Gastrocnemius medialis (tissue), 4 donors: ENCODE data around the gene CCDC85A.

Experiments
- CTCF ChIP-seq, 5 experiments: fragments of 450-650 bp in 3 of 5; fragments of 200-600 bp in 2 of 5; sonication (generic) in 2 of 5; IDR thresholded peaks in 4 of 5; conservative IDR thresholded peaks in 1 of 5; 1 replicate in 4 of 5; 2 replicates in 1 of 5; pipeline ENCODE4 v1.5.1; 2016 to 2019; ENCODE audit warnings: antibody characterized with exemption in 5 of 5, mild to moderate bottlenecking in 3 of 5, moderate library complexity in 3 of 5
- POLR2A ChIP-seq, 2 donors: fragments of 450-650 bp; IDR thresholded peaks; one replicate each; pipeline ENCODE4 v1.6.1; 2017; ENCODE audit warnings: antibody characterized with exemption in 2 of 2, mild to moderate bottlenecking in 2 of 2, moderate library complexity in 2 of 2

DNA sequence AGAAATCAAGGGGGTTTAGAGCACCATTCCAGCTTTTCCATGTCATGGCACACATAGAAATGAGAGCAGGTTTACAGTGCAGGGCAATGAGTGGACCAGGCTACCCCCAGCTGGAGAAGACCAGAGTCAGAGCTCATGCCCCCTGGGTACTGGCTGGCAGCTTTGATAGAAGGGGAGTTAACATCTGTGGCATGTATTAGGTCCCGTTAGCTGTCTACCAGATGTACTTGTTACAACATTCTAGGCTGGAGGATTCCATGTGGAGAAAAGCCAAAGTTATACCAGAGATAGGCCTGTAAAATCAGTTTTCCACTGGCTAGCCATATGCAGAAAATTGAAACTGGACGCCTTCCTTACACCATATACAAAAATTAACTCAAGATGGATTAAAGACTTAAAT lies 109.2 kb downstream of the CCDC85A start:
- TF ChIP-seq POLR2A (IDR thresholded peaks at IDR 0.05) (no peak), CTCF (IDR thresholded peaks at IDR 0.05 in 4 of 5, conservative IDR thresholded peaks at IDR 0.05 in 1 of 5) (no peak)
